PC-3 (cell line): ENCODE results near the gene THY1.

ENCODE experiments used
- CTCF ChIP-seq: fragments of 300-600 bp; sonication (generic); conservative IDR thresholded peaks from 2 replicates; pipeline ENCODE4 v1.5.1; 2017; ENCODE audit warnings: antibody characterized with exemption, low read depth, mild to moderate bottlenecking, low read length
- EZH2 ChIP-seq: fragments of 300-600 bp; sonication (generic); IDR thresholded peaks from one replicate; pipeline ENCODE4 v1.6.1; 2017; ENCODE audit warnings: antibody characterized with exemption, mild to moderate bottlenecking, low read length; ENCODE audit not compliant: unreplicated experiment

DNA sequence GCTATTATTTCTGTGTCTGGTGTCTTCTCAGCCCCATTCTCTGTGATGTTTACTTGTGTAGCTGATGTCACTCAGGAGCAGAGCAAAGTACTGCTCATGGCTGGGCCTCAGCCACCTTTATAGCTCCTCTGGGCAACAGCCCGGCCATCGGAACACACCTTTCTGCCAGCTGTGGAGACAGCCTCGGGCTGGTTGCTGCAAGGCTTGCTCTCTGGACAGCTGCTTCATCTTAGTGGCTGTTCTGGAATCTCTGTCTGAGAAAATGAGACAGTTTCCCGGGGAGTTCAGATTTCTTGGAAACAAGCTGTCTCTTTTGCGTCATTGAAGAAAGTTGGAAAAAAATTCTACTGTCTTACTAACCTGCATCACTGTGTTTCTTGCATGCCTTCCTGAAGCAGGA lies 20.0 kb downstream of the THY1 start:
- TF ChIP-seq CTCF: no peak
- no peak for TF ChIP-seq EZH2
